GM18499 (cell line): Measurements from ENCODE around the gene MEOX2.

Experiments used
- ATAC-seq: cut with Tn5 transposase; IDR thresholded peaks from one replicate; pipeline ENCODE4 v1.9.1; 2021; ENCODE audit warnings: moderate number of reproducible peaks; ENCODE audit not compliant: insufficient read depth, unreplicated experiment

Gene MEOX2

DNA sequence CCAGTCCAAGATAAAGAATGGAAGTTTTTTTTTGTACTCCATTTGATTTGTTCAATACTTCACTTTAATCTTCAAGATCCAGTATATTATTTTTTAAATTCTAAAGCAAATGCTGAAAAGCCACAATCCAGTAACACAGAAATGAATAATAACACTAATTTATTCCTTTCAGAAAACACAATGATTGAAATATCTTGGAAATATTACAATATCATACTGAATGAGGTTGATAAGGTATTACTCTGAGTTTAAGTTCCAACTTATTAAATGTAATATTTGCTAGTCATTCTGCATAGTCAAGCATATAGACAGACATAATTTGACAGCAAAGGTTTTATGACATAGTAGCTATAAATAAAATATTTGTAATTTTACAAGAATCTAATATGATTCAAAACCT is 4.4 kb downstream of the MEOX2 start:
- ATAC-seq, result no peak

DNA sequence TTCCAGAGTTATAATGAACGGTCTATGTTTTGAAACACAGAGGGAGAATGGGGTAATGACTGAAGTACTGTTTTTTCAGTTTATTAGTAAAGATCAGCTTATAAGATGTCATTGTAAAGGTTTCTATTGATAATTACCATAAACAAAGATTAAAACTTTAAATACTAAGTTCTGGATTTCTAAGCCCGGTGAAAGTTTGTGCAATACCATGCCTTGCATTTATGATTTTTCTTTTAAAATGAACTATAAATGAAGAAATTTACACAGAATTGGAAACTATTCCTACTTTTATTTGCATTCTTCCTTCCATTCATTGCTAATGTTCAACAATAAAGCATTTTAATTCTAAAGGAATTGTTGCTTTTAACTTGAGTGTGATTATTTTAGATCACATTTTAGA is 4.9 kb downstream of the MEOX2 start:
- no peak for ATAC-seq

DNA sequence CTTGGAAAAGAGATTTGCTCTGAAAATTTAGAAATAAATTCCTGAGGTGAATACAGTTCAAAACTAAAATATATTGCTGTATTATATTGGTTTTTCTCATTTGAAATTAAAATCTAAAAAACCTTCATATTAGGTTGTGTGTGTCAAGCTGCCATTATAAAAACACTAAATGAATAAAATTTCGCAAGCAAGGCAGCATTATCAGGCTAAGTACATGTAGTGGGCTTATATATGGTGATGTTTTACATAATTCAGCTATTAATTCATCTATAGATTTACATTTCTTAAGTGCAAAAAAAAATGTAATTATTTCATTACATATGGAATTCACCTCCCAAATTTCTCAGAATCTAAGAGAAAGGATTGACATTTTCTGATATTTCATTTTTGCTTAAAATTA is 5.3 kb downstream of the MEOX2 start:
- ATAC-seq, result no peak

DNA sequence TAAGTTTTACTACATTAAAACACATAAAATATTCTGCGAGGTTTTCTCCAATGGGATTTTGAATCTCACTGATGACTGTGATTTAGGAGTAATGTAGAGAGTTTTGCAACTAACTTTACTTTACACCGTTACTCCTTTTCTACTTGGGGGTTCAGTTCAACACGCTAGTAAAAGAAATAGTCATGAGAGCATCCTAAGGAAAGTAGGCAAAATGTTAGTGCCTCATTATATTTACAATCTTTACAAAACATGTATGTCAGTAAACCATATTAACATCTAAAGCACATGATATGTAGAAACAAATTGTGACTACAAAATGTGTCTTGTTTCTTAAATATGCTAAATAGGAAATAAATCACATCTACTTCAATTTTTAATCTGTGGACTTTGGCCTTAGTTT is 6.0 kb downstream of the MEOX2 start:
- no peak for ATAC-seq

DNA sequence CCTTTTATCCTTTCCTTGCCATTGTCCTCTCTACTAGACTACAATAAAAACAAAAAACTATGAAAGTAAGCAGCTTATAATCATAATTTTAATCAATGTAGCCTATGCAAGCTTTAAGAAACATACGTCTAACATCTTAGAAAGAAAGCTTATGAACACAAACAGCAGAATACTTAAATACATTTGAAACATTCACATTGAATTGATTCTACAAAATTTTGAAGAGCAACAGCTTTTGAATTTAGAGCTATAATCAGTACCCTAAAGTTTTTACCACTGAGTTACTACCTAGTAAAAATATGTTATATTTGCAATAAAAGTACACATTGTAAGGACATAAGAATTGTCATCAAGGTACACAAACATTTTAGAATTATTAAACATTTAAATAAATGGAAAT is 7.2 kb downstream of the MEOX2 start:
- no peak for ATAC-seq

DNA sequence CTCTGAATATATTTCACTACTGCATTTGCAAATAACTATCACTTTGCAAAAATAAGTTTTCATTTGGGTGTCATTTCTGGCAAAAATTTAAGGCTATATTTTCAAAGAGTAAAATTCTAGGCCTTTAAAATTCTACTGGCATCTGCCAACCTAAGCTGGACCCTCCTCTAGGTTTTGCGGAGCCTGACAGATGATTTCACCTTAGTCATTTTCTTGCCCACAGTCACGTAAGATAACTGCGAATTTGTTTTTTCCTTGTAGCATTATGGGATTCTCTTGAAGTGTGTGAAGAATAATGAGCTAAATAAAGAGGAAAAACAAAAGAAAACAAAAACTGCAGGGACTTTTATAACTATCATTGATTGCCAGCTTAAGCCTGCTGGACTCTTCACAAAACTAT is 7.8 kb downstream of the MEOX2 start:
- ATAC-seq, result no peak

DNA sequence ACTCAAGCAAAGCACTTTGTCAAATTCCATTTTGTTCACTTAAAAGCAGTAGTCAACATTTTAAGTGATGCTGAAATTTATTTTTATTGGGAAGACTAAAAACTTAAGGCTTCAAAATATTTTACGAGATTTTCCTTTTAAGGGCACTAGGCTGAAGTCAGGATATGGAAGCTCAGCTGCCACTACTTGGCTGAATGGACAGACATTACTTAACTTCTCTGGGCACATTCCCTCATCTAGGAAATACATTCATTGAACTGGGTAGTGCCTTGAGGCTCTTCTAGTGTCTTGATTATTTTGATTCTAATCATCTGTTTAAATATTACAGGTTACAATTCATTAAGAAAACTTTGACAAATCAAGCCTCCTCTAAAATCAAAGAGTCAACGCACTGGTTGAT is 11.1 kb downstream of the MEOX2 start:
- no peak for ATAC-seq

DNA sequence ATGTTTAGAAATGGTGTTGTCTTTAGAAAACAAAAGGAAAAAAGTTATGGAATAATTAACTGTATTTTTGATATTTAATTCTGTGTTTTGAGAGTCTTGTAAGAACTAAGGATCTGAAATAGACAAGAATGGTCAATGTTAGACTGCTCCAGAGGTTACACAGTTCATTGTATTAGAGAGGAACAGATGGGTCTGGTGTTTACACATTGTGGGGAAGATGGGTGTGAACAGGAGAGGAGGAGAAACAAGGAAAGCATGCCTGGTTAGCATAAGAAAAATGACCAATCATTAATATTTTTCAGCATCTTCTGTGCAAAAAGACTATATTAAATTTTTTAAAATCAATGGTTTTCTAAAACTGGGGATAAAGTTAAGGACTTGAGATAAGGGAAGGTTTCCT is 11.9 kb downstream of the MEOX2 start:
- no peak for ATAC-seq

DNA sequence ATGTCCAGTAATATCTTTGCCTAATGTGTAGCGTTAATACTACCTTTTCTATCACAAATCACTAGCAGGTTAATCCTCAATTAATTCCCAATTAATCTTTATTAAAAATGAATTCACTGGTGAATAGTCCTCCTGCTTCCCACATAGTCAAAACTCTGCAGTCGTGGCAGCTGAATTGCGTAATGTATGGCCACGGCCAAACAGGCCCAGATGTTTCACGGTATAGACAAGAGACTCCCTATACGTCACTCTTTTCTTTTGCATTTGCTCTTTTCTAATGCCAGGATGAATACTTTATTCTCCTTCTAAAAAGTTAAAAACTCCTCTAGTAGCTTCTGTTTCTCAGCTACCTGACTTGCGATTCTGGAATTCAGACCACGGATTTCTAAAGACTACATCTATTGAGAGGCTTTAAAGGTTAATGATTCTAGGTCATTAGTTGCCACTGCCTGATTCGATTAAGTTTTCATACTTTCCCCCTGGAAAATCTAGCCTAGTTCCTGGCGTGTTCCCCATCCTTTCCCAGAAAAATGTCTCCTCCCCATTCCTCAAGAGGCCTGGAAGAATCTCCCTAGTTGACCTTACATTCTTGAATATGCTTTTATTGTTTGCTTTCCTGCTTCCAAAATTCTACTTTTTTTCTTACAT is 16.9 kb downstream of the MEOX2 start:
- ATAC-seq, result no peak

DNA sequence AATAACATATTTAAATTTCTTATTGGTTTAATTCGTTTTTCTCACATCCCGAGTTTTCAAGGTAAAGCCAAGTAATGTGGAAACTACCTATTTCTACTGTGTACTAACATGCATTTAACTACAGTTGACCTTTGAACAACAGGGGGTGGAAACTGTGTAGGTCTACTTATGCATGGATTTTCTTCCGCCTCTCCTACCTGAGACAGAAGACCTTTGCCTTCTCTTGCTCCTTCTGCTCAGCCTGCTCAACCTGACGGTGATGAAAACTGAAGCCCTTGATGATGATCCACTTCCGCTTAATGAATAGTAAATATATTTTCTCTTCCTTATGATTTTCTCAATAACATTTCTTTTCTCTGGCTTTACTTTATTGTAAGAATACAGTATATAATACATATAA is 18.5 kb downstream of the MEOX2 start:
- ATAC-seq, result no peak

DNA sequence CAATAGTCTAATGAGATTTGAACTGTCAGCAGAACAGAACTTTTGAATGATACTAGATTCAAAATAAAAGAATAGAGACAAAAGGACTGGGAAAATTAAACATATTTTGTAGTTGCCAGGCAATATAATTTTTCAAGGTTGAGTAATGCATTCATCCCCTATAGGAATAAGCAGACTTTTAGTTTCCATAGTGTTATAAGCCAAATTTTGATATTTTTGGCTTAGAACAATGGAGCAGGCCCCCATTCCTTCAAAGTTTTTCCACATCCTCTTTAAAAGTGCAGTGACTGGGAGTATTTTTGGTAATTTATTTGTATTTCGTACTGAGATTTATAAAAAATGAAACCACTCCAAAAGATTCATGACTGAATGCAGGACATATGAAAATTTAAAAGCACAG is 24.0 kb downstream of the MEOX2 start:
- ATAC-seq, result no peak

DNA sequence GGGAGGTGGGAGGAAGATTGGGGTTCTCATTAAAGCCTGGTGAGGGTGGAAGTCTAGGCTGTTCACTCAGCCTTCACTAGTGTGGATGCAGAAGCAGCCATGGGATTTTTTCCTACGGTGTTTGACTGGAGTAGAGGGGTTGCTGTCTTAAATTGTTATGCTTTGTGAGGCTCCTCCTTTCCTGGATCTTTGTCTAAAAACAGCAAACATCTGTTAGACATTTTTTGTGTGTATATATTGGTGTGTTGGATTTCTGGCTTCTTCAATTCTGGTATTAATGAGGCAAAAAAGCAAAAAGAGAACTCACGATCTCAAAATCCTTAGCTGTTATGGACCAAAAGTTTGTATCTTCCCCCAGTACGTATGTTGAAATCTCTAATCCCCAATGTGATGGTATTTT is 28.2 kb downstream of the MEOX2 start:
- ATAC-seq, result no peak

DNA sequence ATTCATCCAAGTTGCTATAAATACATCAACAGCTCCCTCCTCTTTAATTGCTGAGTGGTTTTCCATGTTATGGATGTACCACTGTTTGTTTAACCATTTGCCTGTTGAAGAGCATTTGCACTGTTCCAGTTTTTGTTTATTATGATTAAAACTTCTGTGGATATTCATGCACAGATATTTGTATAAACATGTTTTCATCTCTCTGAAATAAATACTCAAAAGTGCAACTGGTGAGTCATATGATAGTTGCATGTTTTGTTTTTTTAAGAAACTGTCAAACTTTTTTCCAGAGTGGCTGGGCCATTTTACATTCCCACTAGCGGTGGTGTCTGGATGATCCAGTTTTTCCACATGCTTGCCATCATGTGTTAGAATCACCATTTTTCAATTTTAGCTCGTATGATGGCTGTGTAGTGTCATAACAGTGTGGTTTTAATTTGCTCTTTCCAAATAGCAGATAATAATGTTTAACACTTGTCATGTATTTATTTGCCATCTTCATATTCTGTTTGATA is 33.6 kb downstream of the MEOX2 start:
- no peak for ATAC-seq

DNA sequence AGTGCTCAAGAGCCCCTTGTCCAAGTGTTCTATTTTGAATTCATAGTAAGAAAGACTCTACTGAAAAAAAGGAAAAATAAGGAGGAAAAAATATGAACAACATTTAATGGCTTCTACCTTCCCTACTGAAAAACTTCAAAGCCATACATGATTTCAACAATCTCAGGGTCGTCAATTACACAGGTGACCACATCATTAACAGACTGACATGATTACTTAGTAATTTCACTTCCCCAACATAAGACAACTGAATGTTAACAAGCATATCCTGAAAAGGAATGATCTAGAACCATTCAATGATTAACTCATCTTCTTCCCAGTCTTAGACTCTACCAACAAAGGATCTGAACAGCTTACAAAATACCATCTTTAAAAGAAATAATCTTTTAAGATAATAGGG is 34.8 kb downstream of the MEOX2 start:
- no peak for ATAC-seq

DNA sequence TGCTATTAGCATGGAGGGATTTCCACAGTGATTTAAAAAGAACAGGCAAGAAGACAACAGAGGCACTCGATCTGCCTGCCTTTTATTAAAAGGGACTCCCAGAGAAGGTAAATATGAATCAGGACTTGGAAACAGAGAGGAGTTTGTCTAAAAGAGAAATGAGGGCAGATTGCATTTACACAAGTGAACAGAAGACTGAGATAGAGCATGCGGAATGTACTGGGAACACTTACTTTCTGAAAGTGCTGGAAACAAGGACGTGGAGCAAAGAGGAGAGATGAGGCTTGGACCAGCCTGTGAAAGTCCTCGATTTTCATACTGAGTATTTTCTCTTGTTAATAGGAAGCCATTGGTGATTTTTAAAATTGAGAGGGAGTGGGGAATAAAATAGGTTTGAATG is 35.7 kb downstream of the MEOX2 start:
- no peak for ATAC-seq

DNA sequence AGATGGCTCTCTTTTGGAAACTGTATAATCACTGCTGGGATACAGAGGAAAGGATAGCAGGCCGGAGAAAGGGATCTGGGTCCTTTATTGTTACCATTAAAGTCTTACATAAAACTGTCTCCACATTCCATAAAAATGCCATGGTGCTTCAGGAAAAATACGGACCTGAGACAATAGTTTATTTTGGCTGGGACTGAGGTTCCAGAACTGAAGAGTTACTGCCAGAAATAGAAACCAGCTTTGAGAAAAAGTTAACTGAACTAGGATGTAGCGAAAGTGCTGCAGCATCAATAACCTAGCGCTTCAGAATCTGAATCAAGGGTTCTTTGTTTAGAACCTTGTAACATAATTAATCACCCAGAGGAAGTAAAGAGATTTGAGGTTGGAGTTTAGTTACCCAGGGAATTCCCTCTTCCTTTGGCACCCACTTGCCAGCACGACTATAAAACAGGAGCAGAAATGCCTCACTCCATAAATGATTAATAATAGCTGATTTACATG is 38.0 kb downstream of the MEOX2 start:
- ATAC-seq, result no peak

DNA sequence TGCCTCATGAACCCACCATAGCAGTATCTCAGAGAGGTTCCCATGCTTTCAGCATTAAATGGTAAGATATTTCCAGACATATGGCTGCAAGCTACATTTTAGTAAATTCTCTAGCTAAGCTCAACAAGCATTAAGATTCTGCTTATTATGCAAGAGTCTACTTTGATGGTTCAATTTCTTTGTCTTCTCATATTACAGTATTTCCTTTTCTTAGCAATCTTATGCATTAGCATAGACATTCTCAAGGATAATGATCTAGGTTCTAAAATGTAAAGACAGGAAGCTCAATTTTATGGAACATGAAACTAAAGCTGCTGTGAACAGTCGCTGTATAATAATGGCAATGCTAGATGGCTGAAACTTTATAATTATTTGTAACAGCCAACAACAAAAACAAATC is 39.2 kb downstream of the MEOX2 start:
- no peak for ATAC-seq

DNA sequence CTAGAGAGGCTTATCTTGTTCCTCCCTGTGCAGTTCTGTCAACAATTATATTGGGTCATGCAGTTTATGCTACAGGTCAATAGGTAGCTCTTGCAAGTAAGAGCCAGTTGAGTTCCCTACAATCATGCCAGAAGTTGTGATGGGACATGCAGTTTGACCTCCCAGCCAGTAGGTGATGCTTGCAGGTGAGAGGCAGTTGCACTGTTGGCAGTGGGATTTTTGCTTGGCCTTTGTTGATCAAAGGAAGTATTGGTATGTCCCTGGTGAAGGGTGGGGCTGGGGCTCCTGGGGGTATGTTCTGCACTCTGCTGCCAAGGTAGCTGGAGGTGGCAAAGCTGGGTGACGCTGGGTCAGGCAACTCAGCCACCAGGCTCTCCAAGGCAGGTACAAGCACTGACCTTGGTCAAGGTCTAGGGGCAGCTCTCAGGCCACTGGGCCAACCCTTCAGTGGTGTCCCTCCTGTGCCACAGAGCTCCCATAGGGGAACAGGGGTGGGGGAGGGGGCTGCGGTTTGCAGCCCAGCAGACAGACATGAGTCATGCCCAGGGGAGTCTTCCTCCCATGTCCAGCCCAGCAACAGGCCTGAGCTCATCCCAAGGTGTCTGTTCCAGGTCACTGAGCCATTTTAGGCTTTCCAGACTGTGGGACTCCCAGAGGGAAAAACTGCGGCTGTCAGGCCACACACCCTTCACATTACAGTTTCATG is 43.3 kb downstream of the MEOX2 start:
- no peak for ATAC-seq

DNA sequence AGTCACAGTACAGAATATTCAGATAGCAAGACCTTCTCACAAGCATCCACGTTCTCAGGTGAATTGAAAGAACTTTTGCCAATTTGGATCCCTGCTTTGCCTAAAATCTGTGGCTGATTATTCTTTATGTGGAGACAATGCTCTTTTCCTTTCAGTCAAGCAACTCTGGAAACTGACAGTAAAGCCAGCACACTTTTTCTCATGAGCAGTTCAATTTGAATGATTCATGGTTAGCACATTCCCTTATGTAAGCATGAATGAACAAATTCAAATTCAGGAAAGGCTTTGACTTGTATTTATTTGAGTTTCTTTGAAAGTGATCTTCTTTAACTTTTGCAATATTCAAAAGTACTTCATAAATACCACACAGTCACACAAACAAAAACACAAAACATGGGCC is 57.6 kb downstream of the MEOX2 start:
- ATAC-seq, result no peak

DNA sequence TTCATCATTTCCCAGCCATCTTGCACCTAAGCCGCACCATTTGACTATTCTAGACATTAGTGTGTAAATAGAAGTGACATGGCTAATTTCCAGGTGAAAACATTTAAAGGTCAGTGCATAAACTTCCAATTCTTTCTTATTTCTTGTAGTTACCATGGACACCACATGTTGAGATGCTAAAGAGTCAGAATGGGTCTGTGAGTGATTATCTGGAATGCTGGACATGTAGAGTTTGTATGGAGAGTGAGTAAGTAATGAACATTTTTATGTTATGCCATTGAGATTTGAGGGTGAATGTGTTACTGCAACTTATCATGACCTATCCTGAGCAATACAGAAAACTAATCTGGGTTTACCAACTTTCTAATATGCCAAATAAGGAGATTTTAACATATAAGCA is 60.4 kb downstream of the MEOX2 start:
- ATAC-seq, result no peak

DNA sequence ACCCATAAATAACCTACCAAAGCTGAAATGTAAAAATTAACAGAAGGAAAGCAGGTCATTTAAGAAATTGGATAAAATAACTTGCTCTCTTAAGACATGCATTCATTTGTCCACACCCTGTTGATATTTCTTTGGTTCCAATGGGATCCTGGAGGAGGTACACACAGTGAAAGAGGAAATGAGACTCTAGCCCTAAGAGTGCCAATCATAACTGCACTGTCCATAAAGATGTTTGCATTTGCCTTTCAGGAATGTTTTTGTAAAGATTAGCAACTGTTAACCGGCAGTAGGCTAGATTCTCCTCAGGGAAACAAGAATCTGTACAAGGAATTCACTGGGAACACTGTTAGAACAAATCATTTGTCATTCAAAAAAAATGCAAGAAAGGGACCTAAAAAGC is 61.0 kb downstream of the MEOX2 start:
- ATAC-seq, result no peak

DNA sequence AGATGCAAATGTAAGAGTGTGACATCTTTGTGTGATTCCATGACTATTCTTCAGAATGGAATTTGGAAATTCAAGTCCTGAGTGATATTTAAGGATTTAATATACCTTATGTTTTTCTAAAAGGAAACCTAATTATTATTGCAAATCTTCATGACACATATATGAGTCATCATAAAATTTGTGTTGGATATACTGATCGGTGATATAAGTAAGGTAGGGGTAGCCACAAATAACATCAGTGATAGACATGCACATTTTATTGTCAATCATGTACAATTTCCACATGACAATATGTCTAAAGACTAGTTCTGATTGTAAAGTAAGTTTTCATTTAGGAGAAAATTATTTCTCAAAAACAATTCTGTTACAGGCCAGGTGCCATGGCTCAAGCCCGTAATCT is 65.0 kb downstream of the MEOX2 start:
- ATAC-seq, result no peak
